Epithelial cell of proximal tubule (primary cell): ENCODE results near the gene PITPNM1. TPM values are rescaled to one million over a fixed set of nuclear protein-coding genes. Genes with fewer than 3 reads are reported as not detected.

Source experiments
- DNase-seq: peaks from one replicate; pipeline ENCODE4 v3.0.0-alpha.2; 2011; ENCODE audit warnings: low read depth
- H3K4me3 ChIP-seq: 2 replicates; pipeline ENCODE4 v1.5.1; 2011; ENCODE audit warnings: low read depth, mild to moderate bottlenecking, low read length
- CTCF ChIP-seq: conservative IDR thresholded peaks from 2 replicates; pipeline ENCODE4 v1.5.1; 2012; ENCODE audit warnings: low read depth, mild to moderate bottlenecking, low read length
- total RNA-seq: library from RNA; depleted of rRNA; stranded (reverse); fragments of >200 nt; gene quantifications from 2 replicates; pipeline ENCODE4 v1.2.3, GENCODE V29; 2015

The PITPNM1 gene
- total RNA-seq, 1 donor from 2014 or later: 74.1 TPM

DNA sequence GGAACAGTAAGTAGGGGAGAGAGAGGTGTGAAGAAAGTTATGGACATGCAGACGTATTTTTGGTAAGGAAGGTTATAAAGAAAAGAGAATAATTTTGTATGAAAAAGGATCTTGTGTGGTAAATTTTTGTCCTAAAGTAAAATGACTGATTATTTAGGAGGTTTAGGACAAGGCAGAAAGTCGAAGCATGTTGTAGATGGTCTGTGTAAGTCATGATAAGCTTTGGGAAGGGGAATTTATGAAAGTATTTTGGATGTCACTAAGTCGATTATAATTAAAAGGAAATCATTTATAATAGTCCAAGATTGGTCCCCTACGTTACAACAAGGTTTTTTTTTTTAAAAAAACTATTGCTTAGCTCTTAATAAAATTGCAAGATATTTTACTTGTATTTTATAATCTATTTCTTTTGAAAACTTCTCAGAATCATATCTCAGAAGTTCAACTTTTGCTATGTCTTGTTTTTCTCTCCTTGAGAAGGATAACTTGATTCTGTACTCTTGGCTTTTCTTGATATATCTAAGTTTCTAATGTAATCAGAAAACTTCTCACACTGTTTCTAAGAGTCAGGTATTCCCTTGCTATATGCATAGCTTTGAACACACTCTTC lies 29.0 kb upstream of the PITPNM1 start:
- DNase-seq: no peak
- no peak overlapping the region for H3K4me3 ChIP-seq
- no peak for TF ChIP-seq CTCF

- TF ChIP-seq CTCF: no peak
- H3K4me3 ChIP-seq: no peak overlapping the region
- DNase-seq: no peak
Measured at GRCh38 chr11:67532889-67533288, 27.7 kb upstream of the PITPNM1 start.

DNA sequence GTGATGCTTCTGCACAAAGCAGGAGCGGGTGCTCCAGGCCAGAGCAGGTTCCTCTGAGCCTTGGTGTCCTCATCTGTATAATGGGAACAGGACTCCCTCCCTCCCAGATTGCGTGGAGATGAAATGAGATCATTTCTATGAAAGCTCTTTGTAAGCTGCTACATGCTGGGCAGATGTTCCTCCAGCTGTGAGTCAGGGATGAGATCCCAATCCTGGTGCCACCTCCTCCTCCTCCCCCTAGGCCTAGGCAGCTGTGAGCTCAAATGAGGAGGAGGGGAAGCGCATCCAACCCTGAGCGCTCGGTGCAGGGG lies 25.1 kb upstream of the PITPNM1 start:
- H3K4me3 ChIP-seq: no peak overlapping the region
- no peak for DNase-seq
- no peak for TF ChIP-seq CTCF

- H3K4me3 ChIP-seq: no peak overlapping the region
- no peak for TF ChIP-seq CTCF
- DNase-seq: no peak
Measured at GRCh38 chr11:67528376-67528775, 23.2 kb upstream of the PITPNM1 start.

DNA sequence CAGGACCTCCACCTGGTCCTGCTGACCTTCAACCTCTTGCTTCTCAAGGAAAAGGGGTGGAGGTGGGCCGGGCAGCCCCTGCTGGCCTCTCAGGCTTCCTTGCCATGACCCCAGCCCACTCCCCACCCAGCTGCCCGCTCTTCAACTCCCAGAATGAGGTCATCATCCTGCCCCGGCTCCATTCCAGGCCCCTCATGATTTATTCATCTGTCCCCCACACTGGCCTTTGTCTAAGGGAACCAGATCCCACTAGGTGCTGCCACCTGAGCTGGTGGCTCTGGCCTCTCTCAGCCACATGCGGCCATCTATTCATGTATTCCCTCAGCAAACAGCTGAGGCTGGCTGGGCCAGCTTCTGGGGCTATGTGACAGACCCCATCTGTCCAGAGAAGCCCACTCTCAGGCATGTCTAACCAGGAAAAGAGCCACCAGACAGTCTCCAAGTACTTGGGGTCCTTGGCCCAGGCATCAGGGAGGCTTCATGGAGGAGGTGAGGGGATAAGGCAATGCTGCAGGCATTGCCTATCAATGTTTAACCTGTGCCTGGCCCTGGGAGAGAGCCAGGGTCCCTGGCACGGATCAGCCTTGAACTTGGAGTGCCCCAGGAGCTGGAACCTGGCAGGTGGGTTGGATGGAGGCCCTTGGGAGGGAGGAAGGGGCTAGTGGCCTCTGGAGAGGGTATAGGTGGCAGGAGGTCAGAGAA lies 20.3 kb upstream of the PITPNM1 start:
- no peak for TF ChIP-seq CTCF
- no peak overlapping the region for H3K4me3 ChIP-seq
- no peak for DNase-seq

DNA sequence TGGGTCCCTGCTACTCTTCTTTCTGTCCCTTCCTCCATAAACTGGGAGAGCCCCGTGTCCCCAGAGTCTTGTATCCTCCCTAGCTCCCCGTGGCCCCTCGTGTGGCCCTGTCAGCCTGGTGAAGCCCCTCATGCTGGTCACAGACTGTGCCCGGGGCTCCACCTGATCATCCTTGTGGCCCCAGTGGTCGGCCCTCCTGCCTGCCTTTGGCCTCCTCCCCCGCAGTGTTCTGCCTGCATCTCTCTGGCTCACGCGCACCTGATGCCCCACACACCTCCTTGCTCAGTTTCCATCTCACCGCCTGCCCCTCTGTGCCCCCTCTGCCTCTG lies 19.3 kb upstream of the PITPNM1 start:
- no peak for DNase-seq
- no peak overlapping the region for H3K4me3 ChIP-seq
- no peak for TF ChIP-seq CTCF
